ENCODE data around the gene TCF23.
"Not testable (repeated sequence)": the region's sequence is repeated elsewhere in the genome, so short reads cannot be mapped to it uniquely, and the experiment has no call there.

The TCF23 gene

GRCh38 chr2:27191070-27191829, 42.4 kb downstream of the TCF23 start:
- DNase-seq, result peak; percentile 33

- no peak for DNase-seq
Observed at GRCh38 chr2:27194538-27195354, 45.9 kb downstream of the TCF23 start.

GRCh38 chr2:27195799-27196198, 47.0 kb downstream of the TCF23 start:
- not testable (repeated sequence) for DNase-seq

- DNase-seq, result not testable (repeated sequence)
Observed at GRCh38 chr2:27198068-27198467, 49.3 kb downstream of the TCF23 start.

- no peak for DNase-seq
Observed at GRCh38 chr2:27198627-27199026, 49.8 kb downstream of the TCF23 start.

GRCh38 chr2:27199241-27199640, 50.4 kb downstream of the TCF23 start:
- DNase-seq, result no peak

- no peak for DNase-seq
Observed at GRCh38 chr2:27201675-27202074, 52.9 kb downstream of the TCF23 start.

- no peak for DNase-seq
Observed at GRCh38 chr2:27202854-27203253, 54.0 kb downstream of the TCF23 start.

GRCh38 chr2:27203741-27204140, 54.9 kb downstream of the TCF23 start:
- DNase-seq, result no peak

GRCh38 chr2:27204566-27204965, 55.8 kb downstream of the TCF23 start:
- no peak for DNase-seq

GRCh38 chr2:27205206-27205605, 56.4 kb downstream of the TCF23 start:
- DNase-seq, result no peak

GRCh38 chr2:27206346-27206745, 57.5 kb downstream of the TCF23 start:
- DNase-seq, result no peak

Measured in activated CD8-positive, alpha-beta memory T cell treated with anti-CD3 and anti-CD28 coated beads, Interleukin-2, amount 50 U/mL, for 4 hours (primary cell).